Keratinocyte (primary cell): ENCODE data around the gene MAML1.

Experiments
- CTCF ChIP-seq, 3 experiments: IDR thresholded peaks in 1 of 3; conservative IDR thresholded peaks in 1 of 3; optimal IDR thresholded peaks in 1 of 3; 2 replicates in 2 of 3; 3 replicates in 1 of 3; pipeline versions ENCODE3 to v1.5.1; 2011; ENCODE audit warnings: low read length in 3 of 3, mild to moderate bottlenecking in 3 of 3, moderate library complexity in 2 of 3, control low read depth in 1 of 3, inconsistent platforms in 1 of 3; ENCODE audit not compliant: insufficient read depth in 2 of 3; ENCODE audit errors: extremely low read depth in 1 of 3
- EZH2 ChIP-seq: IDR thresholded peaks from one replicate; pipeline ENCODE4 v1.6.1; 2012; ENCODE audit warnings: inconsistent platforms, mild to moderate bottlenecking, low read length, moderate library complexity

- TF ChIP-seq CTCF (optimal IDR thresholded peaks at IDR 0.05 in 1 of 3, IDR thresholded peaks at IDR 0.05 in 1 of 3, conservative IDR thresholded peaks at IDR 0.05 in 1 of 3; ENCODE audit: extremely low read depth in 1 of 3, insufficient read depth in 2 of 3, low read length in 3 of 3) (no peak), EZH2 (no peak)
Observed at GRCh38 chr5:179767496-179768100, 35.0 kb downstream of the MAML1 start.
